ENCODE data around the gene FNDC11. TPM values are rescaled to one million over a fixed set of nuclear protein-coding genes. Genes with fewer than 3 reads are reported as not detected.

The FNDC11 gene
- total and polyA plus RNA-seq, 2 of the 13 experiments (the other 11 are each of a cell fraction or from before 2014, with no cell fraction given) = 0.07 TPM; not detected in 1

- TF ChIP-seq, protein P1, sequence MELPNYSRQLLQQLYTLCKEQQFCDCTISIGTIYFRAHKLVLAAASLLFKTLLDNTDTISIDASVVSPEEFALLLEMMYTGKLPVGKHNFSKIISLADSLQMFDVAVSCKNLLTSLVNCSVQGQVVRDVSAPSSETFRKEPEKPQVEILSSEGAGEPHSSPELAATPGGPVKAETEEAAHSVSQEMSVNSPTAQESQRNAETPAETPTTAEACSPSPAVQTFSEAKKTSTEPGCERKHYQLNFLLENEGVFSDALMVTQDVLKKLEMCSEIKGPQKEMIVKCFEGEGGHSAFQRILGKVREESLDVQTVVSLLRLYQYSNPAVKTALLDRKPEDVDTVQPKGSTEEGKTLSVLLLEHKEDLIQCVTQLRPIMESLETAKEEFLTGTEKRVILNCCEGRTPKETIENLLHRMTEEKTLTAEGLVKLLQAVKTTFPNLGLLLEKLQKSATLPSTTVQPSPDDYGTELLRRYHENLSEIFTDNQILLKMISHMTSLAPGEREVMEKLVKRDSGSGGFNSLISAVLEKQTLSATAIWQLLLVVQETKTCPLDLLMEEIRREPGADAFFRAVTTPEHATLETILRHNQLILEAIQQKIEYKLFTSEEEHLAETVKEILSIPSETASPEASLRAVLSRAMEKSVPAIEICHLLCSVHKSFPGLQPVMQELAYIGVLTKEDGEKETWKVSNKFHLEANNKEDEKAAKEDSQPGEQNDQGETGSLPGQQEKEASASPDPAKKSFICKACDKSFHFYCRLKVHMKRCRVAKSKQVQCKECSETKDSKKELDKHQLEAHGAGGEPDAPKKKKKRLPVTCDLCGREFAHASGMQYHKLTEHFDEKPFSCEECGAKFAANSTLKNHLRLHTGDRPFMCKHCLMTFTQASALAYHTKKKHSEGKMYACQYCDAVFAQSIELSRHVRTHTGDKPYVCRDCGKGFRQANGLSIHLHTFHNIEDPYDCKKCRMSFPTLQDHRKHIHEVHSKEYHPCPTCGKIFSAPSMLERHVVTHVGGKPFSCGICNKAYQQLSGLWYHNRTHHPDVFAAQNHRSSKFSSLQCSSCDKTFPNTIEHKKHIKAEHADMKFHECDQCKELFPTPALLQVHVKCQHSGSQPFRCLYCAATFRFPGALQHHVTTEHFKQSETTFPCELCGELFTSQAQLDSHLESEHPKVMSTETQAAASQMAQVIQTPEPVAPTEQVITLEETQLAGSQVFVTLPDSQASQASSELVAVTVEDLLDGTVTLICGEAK (IDR thresholded peaks at IDR 0.05) = no peak
- TF ChIP-seq, protein P1 (CRISPR knock-in tag; IDR thresholded peaks at IDR 0.05) = peak; percentile 19; the same call in 1 of the 2 replicates
- no peak for TF ChIP-seq ZNF354B (CRISPR knock-in tag; IDR thresholded peaks at IDR 0.05)
- peak; percentile 25; the same call in 1 of the 2 replicates for TF ChIP-seq ZNF598 (CRISPR knock-in tag; IDR thresholded peaks at IDR 0.05; ENCODE audit: borderline replicate concordance)
- TF ChIP-seq ZNF619 (CRISPR knock-in tag; IDR thresholded peaks at IDR 0.05) = 0 out of 2 replicates have a peak, but pooled peaks have one; percentile 53
- no peak for TF ChIP-seq MATR3 (CRISPR knock-in tag; IDR thresholded peaks at IDR 0.05)
- TF ChIP-seq ETV5 (CRISPR knock-in tag; IDR thresholded peaks at IDR 0.05; ENCODE audit: borderline replicate concordance) = 0 out of 2 replicates have a peak, but pooled peaks have one; percentile 18
- TF ChIP-seq, protein P2, sequence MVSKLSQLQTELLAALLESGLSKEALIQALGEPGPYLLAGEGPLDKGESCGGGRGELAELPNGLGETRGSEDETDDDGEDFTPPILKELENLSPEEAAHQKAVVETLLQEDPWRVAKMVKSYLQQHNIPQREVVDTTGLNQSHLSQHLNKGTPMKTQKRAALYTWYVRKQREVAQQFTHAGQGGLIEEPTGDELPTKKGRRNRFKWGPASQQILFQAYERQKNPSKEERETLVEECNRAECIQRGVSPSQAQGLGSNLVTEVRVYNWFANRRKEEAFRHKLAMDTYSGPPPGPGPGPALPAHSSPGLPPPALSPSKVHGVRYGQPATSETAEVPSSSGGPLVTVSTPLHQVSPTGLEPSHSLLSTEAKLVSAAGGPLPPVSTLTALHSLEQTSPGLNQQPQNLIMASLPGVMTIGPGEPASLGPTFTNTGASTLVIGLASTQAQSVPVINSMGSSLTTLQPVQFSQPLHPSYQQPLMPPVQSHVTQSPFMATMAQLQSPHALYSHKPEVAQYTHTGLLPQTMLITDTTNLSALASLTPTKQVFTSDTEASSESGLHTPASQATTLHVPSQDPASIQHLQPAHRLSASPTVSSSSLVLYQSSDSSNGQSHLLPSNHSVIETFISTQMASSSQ (IDR thresholded peaks at IDR 0.05; ENCODE audit: low read depth) = no peak
- TF ChIP-seq, protein P2 (CRISPR knock-in tag; IDR thresholded peaks at IDR 0.05; ENCODE audit: borderline replicate concordance) = no peak
- no peak for TF ChIP-seq ZNF460 (CRISPR knock-in tag; IDR thresholded peaks at IDR 0.05; ENCODE audit: borderline replicate concordance)
- TF ChIP-seq, protein P3, sequence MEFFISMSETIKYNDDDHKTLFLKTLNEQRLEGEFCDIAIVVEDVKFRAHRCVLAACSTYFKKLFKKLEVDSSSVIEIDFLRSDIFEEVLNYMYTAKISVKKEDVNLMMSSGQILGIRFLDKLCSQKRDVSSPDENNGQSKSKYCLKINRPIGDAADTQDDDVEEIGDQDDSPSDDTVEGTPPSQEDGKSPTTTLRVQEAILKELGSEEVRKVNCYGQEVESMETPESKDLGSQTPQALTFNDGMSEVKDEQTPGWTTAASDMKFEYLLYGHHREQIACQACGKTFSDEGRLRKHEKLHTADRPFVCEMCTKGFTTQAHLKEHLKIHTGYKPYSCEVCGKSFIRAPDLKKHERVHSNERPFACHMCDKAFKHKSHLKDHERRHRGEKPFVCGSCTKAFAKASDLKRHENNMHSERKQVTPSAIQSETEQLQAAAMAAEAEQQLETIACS (CRISPR knock-in tag; IDR thresholded peaks at IDR 0.05) = no peak
- no peak for TF ChIP-seq ZNF510 (CRISPR knock-in tag; IDR thresholded peaks at IDR 0.05; ENCODE audit: low read depth)
- TF ChIP-seq MTA1 (CRISPR knock-in tag; IDR thresholded peaks at IDR 0.05; ENCODE audit: borderline replicate concordance) = 0 out of 2 replicates have a peak, but pooled peaks have one; percentile 37
- TF ChIP-seq NFE2L1 (CRISPR knock-in tag; IDR thresholded peaks at IDR 0.05; ENCODE audit: borderline replicate concordance) = 0 out of 2 replicates have a peak, but pooled peaks have one; percentile 58
Observed at GRCh38 chr20:63520934-63521601, 32.9 kb upstream of the FNDC11 start (continued).

Data from HepG2 (cell line).